ENCODE results near the gene VEGFB. TPM values are rescaled to one million over a fixed set of nuclear protein-coding genes. Genes with fewer than 3 reads are reported as not detected.
A peak's percentile ranks its signal among the peaks of the same experiment; 100 is the strongest.

The VEGFB gene
- polyA plus RNA-seq, 2 of the 4 experiments (the other 2 are of a cell fraction), result 6.8 to 26.5 TPM

DNA sequence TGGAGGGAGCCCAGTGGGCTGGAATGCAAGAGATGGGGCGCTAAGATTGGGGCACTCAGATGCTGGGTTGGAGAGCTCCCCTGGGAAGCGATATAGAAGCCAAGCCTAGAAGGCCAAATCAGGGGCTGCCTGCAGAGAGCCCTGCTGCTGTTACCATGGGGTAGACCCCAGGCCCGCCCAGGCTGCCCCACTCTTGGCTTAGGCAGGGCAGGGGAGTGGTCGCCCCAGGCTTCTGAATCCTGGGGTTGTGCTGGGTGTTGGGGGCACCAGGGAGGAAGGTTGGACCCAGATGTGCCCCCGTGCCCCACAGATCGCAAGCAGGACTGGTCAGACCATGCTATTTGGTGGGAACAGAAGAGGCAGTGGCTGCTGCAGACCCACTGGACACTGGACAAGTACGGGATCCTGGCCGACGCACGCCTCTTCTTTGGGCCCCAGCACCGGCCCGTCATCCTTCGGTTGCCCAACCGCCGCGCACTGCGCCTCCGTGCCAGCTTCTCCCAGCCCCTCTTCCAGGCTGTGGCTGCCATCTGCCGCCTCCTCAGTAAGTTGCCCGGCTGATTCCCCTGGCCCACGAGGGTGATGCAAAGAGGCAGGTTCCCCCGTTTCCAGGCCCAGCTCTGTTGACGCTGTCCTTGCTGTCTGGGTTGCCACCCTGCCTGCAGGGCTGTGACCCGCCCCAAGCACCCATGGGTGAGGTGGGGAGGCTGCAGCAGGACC is 23.9 kb upstream of the VEGFB start:
- ChIA-PET CTCF (interaction anchor here (0.9 to 20.3 kb wide), 7 partner anchors 7 to 92 kb away, joined by 3 to 254 read pairs (median 12); partner anchors contain the start of genes CATSPERZ, DNAJC4, FERMT3 and NUDT22), POLR2A (interaction anchor here (1.3 kb wide), 1 partner anchor 10 kb away, joined by 5 read pairs; no protein-coding TSS in a partner anchor)
- Histone ChIP-seq H3K27ac (no peak overlapping the region), H3K9me3 (no peaks in the 10 kb centered on the region), H3K4me3 (no peak overlapping the region), H3K4me2 (no peak overlapping the region), H3K4me1 (no peaks in the 10 kb centered on the region)
- TF ChIP-seq TFCP2L1 (CRISPR knock-in tag; IDR thresholded peaks at IDR 0.05) (no peak), KDM1A (IDR thresholded peaks at IDR 0.05; ENCODE audit: low read depth) (no peak), RFX5 (IDR thresholded peaks at IDR 0.05) (no peak), CEBPB (IDR thresholded peaks at IDR 0.05) (no peak), JUN (IDR thresholded peaks at IDR 0.05) (no peak), ZFP36 (IDR thresholded peaks at IDR 0.05; ENCODE audit: borderline replicate concordance, partially characterized antibody) (no peak), HEYL (CRISPR knock-in tag; IDR thresholded peaks at IDR 0.05) (no peak), HOXA7 (CRISPR knock-in tag; IDR thresholded peaks at IDR 0.05) (no peak), SREBF2 (IDR thresholded peaks at IDR 0.05) (no peak)
- TF ChIP-seq, protein P1, sequence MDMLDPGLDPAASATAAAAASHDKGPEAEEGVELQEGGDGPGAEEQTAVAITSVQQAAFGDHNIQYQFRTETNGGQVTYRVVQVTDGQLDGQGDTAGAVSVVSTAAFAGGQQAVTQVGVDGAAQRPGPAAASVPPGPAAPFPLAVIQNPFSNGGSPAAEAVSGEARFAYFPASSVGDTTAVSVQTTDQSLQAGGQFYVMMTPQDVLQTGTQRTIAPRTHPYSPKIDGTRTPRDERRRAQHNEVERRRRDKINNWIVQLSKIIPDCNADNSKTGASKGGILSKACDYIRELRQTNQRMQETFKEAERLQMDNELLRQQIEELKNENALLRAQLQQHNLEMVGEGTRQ (IDR thresholded peaks at IDR 0.05), result no peak
- TF ChIP-seq, protein P2, sequence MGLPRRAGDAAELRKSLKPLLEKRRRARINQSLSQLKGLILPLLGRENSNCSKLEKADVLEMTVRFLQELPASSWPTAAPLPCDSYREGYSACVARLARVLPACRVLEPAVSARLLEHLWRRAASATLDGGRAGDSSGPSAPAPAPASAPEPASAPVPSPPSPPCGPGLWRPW (IDR thresholded peaks at IDR 0.05), result no peak
- TF ChIP-seq, protein P3, sequence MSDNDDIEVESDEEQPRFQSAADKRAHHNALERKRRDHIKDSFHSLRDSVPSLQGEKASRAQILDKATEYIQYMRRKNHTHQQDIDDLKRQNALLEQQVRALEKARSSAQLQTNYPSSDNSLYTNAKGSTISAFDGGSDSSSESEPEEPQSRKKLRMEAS (IDR thresholded peaks at IDR 0.05), result no peak
- ATAC-seq, result peak in 1 of 2 experiments; percentile 4; a peak in 2 of 6 replicates
- no peak for DNase-seq (ENCODE audit: low read depth in 1 of 2, low spot score in 1 of 2)
- no peak for FAIRE-seq
- WGBS (ENCODE audit: missing lambda C conversion rate), result 95% methylated on average over 17 of the region's 24 CpGs

DNA sequence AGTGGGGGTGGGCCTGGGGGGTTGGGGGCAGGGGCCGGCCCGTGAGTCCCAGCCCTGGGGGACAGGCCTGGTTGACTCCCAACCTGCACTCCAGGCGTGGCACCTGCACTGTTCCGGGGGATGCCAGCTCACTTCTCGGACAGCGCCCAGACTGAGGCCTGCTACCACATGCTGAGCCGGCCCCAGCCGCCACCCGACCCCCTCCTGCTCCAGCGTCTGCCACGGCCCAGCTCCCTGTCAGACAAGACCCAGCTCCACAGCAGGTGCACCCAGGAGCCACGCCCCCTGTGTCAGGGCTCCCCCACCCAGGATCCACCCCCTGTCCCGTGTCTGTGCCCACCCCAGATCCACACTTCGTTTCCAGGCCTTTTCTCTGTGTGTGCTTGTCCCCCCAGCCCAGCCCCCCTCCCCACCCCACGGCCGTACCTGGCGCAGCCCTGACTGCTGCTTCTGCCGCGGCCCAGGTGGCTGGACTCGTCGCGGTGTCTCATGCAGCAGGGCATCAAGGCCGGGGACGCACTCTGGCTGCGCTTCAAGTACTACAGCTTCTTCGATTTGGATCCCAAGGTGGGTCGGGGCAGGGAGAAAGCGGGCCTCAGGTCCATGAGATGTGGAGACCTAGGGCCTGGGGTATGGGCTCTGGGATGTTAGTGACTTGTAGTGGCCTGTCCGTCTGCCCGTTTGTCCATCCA is 23.1 kb upstream of the VEGFB start:
- ChIA-PET CTCF (interaction anchor here (2.8 to 20.3 kb wide), 4 partner anchors 8 to 91 kb away, joined by 12 to 254 read pairs (median 194); partner anchors contain the start of genes CATSPERZ, DNAJC4, FERMT3 and NUDT22), POLR2A (interaction anchor here (0.7 to 2.3 kb wide), 3 partner anchors 9 to 31 kb away, joined by 3 to 9 read pairs (median 5); partner anchors contain the start of gene STIP1)
- Histone ChIP-seq H3K27ac (no peak overlapping the region), H3K4me2 (no peak overlapping the region), H3K9me3 (no peaks in the 10 kb centered on the region), H3K4me1 (no peaks in the 10 kb centered on the region), H3K4me3 (no peak overlapping the region)
- no peak for ATAC-seq
- FAIRE-seq, result no peak
- WGBS (ENCODE audit: missing lambda C conversion rate), result 88% methylated on average over 17 of the region's 30 CpGs
- DNase-seq (ENCODE audit: low read depth in 1 of 2, low spot score in 1 of 2), result no peak
- TF ChIP-seq HOXB5 (CRISPR knock-in tag; IDR thresholded peaks at IDR 0.05) (no peak), MAZ (IDR thresholded peaks at IDR 0.05; ENCODE audit: borderline replicate concordance, low read depth, low read length) (no peak), CHD4 (IDR thresholded peaks at IDR 0.05; ENCODE audit: borderline replicate concordance) (no peak), EHMT2 (IDR thresholded peaks at IDR 0.05; ENCODE audit: low read depth) (no peak), BHLHE40 (IDR thresholded peaks at IDR 0.05; ENCODE audit: low read depth, low read length) (no peak), JUNB (IDR thresholded peaks at IDR 0.05) (no peak), RCOR1 (IDR thresholded peaks at IDR 0.05; ENCODE audit: low read depth, low read length) (no peak)
- TF ChIP-seq, protein P4, sequence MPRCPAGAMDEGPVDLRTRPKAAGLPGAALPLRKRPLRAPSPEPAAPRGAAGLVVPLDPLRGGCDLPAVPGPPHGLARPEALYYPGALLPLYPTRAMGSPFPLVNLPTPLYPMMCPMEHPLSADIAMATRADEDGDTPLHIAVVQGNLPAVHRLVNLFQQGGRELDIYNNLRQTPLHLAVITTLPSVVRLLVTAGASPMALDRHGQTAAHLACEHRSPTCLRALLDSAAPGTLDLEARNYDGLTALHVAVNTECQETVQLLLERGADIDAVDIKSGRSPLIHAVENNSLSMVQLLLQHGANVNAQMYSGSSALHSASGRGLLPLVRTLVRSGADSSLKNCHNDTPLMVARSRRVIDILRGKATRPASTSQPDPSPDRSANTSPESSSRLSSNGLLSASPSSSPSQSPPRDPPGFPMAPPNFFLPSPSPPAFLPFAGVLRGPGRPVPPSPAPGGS (IDR thresholded peaks at IDR 0.05), result no peak
- TF ChIP-seq, protein P5, sequence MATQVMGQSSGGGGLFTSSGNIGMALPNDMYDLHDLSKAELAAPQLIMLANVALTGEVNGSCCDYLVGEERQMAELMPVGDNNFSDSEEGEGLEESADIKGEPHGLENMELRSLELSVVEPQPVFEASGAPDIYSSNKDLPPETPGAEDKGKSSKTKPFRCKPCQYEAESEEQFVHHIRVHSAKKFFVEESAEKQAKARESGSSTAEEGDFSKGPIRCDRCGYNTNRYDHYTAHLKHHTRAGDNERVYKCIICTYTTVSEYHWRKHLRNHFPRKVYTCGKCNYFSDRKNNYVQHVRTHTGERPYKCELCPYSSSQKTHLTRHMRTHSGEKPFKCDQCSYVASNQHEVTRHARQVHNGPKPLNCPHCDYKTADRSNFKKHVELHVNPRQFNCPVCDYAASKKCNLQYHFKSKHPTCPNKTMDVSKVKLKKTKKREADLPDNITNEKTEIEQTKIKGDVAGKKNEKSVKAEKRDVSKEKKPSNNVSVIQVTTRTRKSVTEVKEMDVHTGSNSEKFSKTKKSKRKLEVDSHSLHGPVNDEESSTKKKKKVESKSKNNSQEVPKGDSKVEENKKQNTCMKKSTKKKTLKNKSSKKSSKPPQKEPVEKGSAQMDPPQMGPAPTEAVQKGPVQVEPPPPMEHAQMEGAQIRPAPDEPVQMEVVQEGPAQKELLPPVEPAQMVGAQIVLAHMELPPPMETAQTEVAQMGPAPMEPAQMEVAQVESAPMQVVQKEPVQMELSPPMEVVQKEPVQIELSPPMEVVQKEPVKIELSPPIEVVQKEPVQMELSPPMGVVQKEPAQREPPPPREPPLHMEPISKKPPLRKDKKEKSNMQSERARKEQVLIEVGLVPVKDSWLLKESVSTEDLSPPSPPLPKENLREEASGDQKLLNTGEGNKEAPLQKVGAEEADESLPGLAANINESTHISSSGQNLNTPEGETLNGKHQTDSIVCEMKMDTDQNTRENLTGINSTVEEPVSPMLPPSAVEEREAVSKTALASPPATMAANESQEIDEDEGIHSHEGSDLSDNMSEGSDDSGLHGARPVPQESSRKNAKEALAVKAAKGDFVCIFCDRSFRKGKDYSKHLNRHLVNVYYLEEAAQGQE (IDR thresholded peaks at IDR 0.05), result no peak
- TF ChIP-seq, protein P6, sequence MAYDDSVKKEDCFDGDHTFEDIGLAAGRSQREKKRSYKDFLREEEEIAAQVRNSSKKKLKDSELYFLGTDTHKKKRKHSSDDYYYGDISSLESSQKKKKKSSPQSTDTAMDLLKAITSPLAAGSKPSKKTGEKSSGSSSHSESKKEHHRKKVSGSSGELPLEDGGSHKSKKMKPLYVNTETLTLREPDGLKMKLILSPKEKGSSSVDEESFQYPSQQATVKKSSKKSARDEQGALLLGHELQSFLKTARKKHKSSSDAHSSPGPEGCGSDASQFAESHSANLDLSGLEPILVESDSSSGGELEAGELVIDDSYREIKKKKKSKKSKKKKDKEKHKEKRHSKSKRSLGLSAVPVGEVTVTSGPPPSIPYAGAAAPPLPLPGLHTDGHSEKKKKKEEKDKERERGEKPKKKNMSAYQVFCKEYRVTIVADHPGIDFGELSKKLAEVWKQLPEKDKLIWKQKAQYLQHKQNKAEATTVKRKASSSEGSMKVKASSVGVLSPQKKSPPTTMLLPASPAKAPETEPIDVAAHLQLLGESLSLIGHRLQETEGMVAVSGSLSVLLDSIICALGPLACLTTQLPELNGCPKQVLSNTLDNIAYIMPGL (CRISPR knock-in tag; IDR thresholded peaks at IDR 0.05; ENCODE audit: borderline replicate concordance), result no peak

Data from A549 (cell line).